Keratinocyte (primary cell): ENCODE measurements around the gene TTC13.

Source experiments
- CTCF ChIP-seq, 3 experiments: IDR thresholded peaks in 1 of 3; conservative IDR thresholded peaks in 1 of 3; optimal IDR thresholded peaks in 1 of 3; 2 replicates in 2 of 3; 3 replicates in 1 of 3; pipeline versions ENCODE3 to v1.5.1; 2011; ENCODE audit warnings: low read length in 3 of 3, mild to moderate bottlenecking in 3 of 3, moderate library complexity in 2 of 3, control low read depth in 1 of 3, inconsistent platforms in 1 of 3; ENCODE audit not compliant: insufficient read depth in 2 of 3; ENCODE audit errors: extremely low read depth in 1 of 3
- EZH2 ChIP-seq: IDR thresholded peaks from one replicate; pipeline ENCODE4 v1.6.1; 2012; ENCODE audit warnings: inconsistent platforms, mild to moderate bottlenecking, low read length, moderate library complexity

- TF ChIP-seq CTCF (optimal IDR thresholded peaks at IDR 0.05 in 1 of 3, IDR thresholded peaks at IDR 0.05 in 1 of 3, conservative IDR thresholded peaks at IDR 0.05 in 1 of 3; ENCODE audit: extremely low read depth in 1 of 3, insufficient read depth in 2 of 3, low read length in 3 of 3) (no peak), EZH2 (no peak)
Observed at GRCh38 chr1:230992100-230992774, 13.6 kb upstream of the TTC13 start.
